Suppressor macrophage treated with lipopolysaccharide for 4 hours (primary cell): Measurements from ENCODE around the gene TRPV3.
"Not testable (repeated sequence)": the region's sequence is repeated elsewhere in the genome, so short reads cannot be mapped to it uniquely, and the experiment has no call there.

ENCODE experiments used
- DNase-seq: peaks from one replicate; pipeline ENCODE4 v3.0.0-alpha.2; 2020

The TRPV3 gene

DNA sequence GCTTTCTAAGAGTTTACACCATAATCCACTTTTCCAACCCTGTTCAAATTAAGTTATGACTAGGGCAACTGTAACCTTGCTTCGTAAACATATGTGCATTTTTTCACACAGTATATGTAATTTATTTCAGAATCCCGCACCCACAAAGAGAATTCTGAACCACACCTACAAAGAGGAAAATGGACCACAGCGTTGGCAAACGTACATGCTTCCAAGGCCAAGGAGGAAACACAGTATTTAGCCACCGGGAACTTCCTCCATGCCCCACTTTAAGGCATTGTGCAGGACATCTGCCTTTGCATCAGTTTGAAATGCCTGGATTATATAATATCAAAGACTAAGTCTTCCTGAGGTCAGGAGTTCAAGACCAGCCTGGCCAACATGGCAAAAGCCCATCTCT is 88.1 kb downstream of the TRPV3 start:
- no peak for DNase-seq

- DNase-seq = not testable (repeated sequence)
Observed at GRCh38 chr17:3466355-3466754, 91.3 kb downstream of the TRPV3 start.
